Measurements from ENCODE around the gene TBL1Y. TPM values are rescaled to one million over a fixed set of nuclear protein-coding genes. Genes with fewer than 3 reads are reported as not detected.

Gene TBL1Y
- total and polyA plus RNA-seq, 2 of the 13 experiments (the other 11 are each of a cell fraction or from before 2014, with no cell fraction given): 0.37 to 1.4 TPM

GRCh38 chrY:6931779-6932396, 21.4 kb downstream of the TBL1Y start:
- BruUV-seq (replicated peaks): no TSS peak
- WGBS (ENCODE audit: low lambda C conversion rate): 37% methylated on average over 4 of the region's 4 CpGs
- no peak for ATAC-seq
- TF ChIP-seq, protein P1, sequence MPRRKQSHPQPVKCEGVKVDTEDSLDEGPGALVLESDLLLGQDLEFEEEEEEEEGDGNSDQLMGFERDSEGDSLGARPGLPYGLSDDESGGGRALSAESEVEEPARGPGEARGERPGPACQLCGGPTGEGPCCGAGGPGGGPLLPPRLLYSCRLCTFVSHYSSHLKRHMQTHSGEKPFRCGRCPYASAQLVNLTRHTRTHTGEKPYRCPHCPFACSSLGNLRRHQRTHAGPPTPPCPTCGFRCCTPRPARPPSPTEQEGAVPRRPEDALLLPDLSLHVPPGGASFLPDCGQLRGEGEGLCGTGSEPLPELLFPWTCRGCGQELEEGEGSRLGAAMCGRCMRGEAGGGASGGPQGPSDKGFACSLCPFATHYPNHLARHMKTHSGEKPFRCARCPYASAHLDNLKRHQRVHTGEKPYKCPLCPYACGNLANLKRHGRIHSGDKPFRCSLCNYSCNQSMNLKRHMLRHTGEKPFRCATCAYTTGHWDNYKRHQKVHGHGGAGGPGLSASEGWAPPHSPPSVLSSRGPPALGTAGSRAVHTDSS (CRISPR knock-in tag; conservative IDR thresholded peaks at IDR 0.05): no peak
- TF ChIP-seq PCBP2 (optimal IDR thresholded peaks at IDR 0.05; ENCODE audit: low read depth, low read length, poor library complexity, severe bottlenecking): no peak
- TF ChIP-seq ZNF83 (CRISPR knock-in tag; IDR thresholded peaks at IDR 0.05; ENCODE audit: borderline replicate concordance): no peak
- TF ChIP-seq, protein P2, sequence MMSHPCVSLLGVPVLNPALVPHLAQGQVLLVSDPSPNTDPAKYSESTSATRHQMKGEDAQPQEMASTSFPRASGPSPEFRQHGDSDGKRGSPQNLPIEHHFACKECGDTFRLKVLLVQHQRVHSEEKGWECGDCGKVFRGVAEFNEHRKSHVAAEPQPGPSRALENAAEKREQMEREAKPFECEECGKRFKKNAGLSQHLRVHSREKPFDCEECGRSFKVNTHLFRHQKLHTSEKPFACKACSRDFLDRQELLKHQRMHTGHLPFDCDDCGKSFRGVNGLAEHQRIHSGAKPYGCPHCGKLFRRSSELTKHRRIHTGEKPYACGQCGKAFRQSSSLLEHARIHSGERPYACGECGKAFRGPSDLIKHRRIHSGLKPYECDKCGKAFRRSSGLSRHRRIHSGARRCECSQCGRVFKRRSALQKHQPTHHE (CRISPR knock-in tag; IDR thresholded peaks at IDR 0.05; ENCODE audit: borderline replicate concordance): no peak
- TF ChIP-seq ZNF704 (CRISPR knock-in tag; IDR thresholded peaks at IDR 0.05; ENCODE audit: borderline replicate concordance): no peak
- no peak for TF ChIP-seq PCBP1 (IDR thresholded peaks at IDR 0.05; ENCODE audit: borderline replicate concordance, low read depth, low read length)
- no peak for TF ChIP-seq KDM4B (CRISPR knock-in tag; IDR thresholded peaks at IDR 0.05)
- TF ChIP-seq CREBL2 (CRISPR knock-in tag; IDR thresholded peaks at IDR 0.05; ENCODE audit: borderline replicate concordance): no peak
- TF ChIP-seq ZNF280B (CRISPR knock-in tag; IDR thresholded peaks at IDR 0.05; ENCODE audit: borderline replicate concordance): no peak
- no peak for TF ChIP-seq ZUFSP (CRISPR knock-in tag; IDR thresholded peaks at IDR 0.05; ENCODE audit: borderline replicate concordance)
- TF ChIP-seq ZMYM3 (CRISPR knock-in tag; IDR thresholded peaks at IDR 0.05): no peak
- TF ChIP-seq NFYB (CRISPR knock-in tag; IDR thresholded peaks at IDR 0.05): no peak

More at GRCh38 chrY:6931779-6932396, 21.4 kb downstream of the TBL1Y start:
- Histone ChIP-seq H2AFZ (ENCODE audit: low read length) (no peak overlapping the region), H3K79me2 (ENCODE audit: insufficient read depth, low read length) (no peaks in the 10 kb centered on the region), H3K9ac (ENCODE audit: insufficient read depth, low read depth, low read length) (no peak overlapping the region), H3K27ac (ENCODE audit: extremely low read length, insufficient read depth, low read length) (no peak overlapping the region), H3K4me1 (ENCODE audit: insufficient read depth, low read length) (no peaks in the 10 kb centered on the region), H3K27me3 (ENCODE audit: control insufficient read depth in 1 of 2, insufficient read depth in 2 of 2, low read length in 2 of 2) (no peaks in the 10 kb centered on the region), H3K9me3 (ENCODE audit: low read length) (no peaks in the 10 kb centered on the region), H3K4me3 (replicated peaks in 1 of 3; ENCODE audit: insufficient read depth in 1 of 3, low read depth in 2 of 3, low read length in 3 of 3) (no peak overlapping the region), H3K36me3 (replicated peaks in 1 of 2; ENCODE audit: control insufficient read depth in 1 of 2, insufficient read depth in 2 of 2, low read length in 2 of 2) (no peaks in the 10 kb centered on the region), H4K20me1 (ENCODE audit: insufficient read depth, low read length) (no peaks in the 10 kb centered on the region), H3K4me2 (ENCODE audit: low read depth, low read length) (no peak overlapping the region)
- CTCF ChIA-PET (ENCODE audit: low intra/inter-chr PET ratio, low total read pairs): no interaction called here
- POLR2A ChIA-PET: no interaction called here
- intact Hi-C loops (cut with micrococcal nuclease; ENCODE audit: unreplicated experiment): no loop called here
- in situ Hi-C loops (cut with HindIII; ENCODE audit: extremely low pct_ligation_motif_present, low pct_unique_long_range_greater_than_20kb): no loop called here
- DNase-seq (ENCODE audit: low spot score) (no peak), FAIRE-seq (no peak)

Data from HepG2 (cell line).